GM20000 (cell line): ENCODE results near the gene KRTAP10-8.
"Not testable (repeated sequence)": the region's sequence is repeated elsewhere in the genome, so short reads cannot be mapped to it uniquely, and the experiment has no call there.

Experiments
- DNase-seq: peaks from one replicate; pipeline ENCODE4 v3.0.0; 2012; ENCODE audit warnings: low spot score
- TF ChIP-seq, protein P1 (sequence below): IDR thresholded peaks from 2 replicates; pipeline ENCODE4 v1.5.1; 2012; ENCODE audit warnings: mild to moderate bottlenecking, control low read depth; ENCODE audit errors: extremely low read depth, missing control alignments

Gene KRTAP10-8

DNA sequence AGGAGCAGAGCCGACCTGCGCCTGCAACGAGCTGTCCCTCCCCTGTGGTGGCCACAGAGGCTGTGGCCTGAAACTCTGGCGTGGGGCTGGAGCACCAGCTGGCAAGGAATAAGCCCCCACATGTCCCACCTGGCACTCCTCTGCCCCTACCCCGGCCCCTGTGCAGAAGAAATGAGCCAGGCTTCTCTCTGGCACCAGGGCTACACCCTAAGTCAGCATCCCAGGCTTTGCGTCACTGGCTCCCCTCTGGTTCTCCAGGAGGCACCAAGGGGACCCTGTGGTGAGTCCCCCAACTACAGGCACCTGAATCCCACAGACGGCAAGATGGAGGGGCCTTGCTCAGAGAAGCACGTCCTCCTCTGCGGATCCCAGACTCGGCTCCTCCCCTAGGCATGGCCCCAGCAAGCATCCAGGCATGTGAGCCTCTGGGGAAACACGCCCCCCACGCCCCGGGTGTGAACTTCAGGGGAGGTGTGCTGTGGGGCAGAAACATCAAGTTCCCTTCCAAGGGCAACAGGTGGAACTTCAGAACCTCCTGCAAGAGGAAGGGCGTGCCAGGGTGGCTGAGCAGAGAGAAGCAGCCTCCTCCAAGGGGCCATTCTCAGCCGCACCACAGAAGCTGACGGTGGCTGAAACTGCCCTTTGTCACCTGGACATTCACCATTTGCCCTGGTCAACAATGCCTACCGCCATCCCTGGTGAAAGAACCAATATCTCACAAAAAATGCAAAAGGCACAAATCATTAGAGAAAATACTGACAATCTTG is 8.6 kb upstream of the KRTAP10-8 start:
- DNase-seq = no peak
- TF ChIP-seq, protein P1, sequence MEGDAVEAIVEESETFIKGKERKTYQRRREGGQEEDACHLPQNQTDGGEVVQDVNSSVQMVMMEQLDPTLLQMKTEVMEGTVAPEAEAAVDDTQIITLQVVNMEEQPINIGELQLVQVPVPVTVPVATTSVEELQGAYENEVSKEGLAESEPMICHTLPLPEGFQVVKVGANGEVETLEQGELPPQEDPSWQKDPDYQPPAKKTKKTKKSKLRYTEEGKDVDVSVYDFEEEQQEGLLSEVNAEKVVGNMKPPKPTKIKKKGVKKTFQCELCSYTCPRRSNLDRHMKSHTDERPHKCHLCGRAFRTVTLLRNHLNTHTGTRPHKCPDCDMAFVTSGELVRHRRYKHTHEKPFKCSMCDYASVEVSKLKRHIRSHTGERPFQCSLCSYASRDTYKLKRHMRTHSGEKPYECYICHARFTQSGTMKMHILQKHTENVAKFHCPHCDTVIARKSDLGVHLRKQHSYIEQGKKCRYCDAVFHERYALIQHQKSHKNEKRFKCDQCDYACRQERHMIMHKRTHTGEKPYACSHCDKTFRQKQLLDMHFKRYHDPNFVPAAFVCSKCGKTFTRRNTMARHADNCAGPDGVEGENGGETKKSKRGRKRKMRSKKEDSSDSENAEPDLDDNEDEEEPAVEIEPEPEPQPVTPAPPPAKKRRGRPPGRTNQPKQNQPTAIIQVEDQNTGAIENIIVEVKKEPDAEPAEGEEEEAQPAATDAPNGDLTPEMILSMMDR = no peak

DNA sequence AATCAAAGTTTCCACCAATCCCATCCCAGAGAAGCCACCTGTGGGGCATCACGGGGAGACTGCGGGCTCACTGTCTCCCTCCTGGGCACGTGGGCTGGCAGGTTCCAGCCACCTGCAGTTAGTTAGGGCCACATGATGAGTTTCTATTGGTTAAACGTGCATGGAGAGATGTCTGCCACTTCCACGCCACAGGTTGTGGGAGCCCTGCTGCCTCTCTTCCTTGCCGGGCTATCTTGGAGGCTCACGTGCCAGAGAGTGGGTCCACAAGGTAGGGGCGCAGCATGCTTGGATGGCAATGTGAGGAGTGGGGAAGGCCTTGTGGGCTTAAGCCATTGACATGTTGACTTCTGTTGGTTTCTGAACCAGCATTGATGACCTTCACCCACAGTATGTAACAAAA is 8.0 kb upstream of the KRTAP10-8 start:
- no peak for DNase-seq
- TF ChIP-seq, protein P1 = no peak

DNA sequence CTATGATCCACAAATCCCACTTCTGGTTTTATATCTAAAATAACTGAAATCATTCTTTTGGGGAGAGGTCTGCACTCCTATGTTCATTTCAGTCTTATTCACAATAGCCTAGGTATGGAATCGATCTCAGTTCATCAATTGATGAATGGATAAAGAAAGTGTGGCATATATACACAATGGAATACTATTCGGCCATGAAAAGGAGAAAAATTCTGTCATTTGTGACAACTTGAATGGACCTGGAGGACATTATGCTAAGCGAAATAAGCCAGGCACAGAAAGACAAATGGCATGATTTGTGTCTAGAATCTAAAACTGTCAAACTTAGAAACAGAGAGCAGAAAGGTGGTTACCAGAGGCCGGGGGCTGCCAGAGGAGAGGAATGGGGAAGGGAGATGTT is 5.4 kb upstream of the KRTAP10-8 start:
- DNase-seq = no peak
- TF ChIP-seq, protein P1 = no peak

DNA sequence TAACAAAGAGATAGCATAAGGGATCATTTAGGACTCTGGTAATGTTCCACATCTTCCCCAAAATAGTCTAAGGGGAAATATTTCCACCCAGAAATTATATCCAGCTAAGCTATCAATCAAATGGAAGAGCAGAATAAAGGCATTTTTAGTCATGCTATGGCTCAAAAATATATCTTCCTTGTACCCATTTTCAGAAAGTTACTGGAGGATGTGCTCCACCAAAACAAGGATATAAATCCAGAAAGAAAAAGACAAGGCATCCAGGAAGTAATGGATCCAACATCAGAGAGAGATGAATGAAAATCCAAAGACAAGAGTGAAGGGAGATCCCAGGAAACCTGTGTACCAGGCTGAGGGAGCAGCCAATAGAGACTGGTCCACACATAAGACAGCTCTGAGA is 2.7 kb upstream of the KRTAP10-8 start:
- TF ChIP-seq, protein P1 = no peak
- DNase-seq = no peak

- not testable (repeated sequence) for DNase-seq
Observed at GRCh38 chr21:44610157-44610843, 1.6 kb upstream of the KRTAP10-8 start.

GRCh38 chr21:44611551-44611950 is 328 bp upstream of the KRTAP10-8 start:
- no peak for DNase-seq
- TF ChIP-seq, protein P1 = no peak

DNA sequence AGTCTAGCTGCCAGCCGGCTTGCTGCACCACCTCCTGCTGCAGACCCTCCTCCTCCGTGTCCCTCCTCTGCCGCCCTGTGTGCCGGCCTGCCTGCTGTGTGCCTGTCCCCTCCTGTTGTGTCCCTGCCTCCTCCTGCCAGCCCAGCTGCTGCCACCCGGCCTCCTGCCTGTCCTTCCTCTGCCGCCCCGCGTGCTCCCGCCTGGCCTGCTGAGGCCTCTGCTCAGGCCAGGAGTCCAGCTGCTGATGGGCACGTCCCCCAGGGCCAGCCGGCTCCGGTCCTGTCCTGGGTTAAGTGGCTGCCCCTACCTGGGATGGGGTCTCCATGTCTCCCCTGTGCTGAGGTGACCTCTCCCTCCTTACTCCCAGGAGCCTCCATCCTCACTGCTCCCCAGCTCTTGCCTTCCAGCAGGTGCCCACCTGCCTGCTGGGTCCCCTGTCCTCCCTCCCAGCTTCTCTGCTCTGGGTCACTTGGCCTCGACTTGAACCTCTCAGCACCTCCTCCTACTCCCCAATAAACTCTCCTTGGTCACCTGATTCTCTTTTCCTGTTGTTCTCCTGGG is 870 bp downstream of the KRTAP10-8 start:
- TF ChIP-seq, protein P1 = no peak
- no peak for DNase-seq
